Measurements from ENCODE around the gene KCNC1. TPM values are rescaled to one million over a fixed set of nuclear protein-coding genes. Genes with fewer than 3 reads are reported as not detected.

The KCNC1 gene
- total RNA-seq, 2 donors from 2014 or later = not detected

DNA sequence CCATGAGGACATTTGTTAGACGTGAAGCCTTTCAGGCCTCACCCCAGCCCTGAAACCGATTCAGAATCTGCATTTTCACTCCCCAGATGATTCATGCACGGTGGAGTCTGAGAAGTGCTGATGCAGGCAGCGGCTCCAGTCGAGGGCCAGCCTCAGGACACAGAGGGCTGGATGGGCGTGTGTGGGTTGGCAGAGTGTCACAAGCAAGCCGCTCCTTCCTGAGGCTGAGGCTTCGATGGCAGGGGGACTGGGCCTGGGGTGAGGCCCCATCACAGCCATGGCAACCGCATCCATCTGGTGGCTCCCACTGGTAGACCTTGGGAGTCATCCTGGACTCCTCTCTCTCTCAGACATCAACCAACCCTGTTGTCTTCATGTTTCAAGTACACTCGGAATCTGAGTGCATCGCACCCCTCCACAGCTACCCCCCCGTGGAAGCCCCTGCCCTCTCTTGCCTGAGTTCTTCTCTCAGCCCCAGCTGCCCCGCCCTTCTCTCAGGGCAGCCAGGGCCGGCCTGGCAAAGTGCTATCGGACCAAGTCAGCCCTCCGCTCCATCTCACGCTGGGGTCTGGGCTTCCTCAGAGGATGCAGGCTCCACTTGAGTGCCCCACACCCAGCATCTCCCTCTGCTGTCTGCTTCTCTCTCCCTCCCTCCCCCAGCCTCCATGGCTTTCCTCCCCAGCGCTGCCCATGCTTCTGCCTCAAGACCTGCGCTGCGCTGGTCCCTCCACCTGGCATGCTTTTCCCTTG lies 10.6 kb downstream of the KCNC1 start:
- TF ChIP-seq CTCF (IDR thresholded peaks at IDR 0.05) = no peak
- no peak overlapping the region for H3K4me3 ChIP-seq
- no peaks in the 10 kb centered on the region for H3K4me1 ChIP-seq
- H3K36me3 ChIP-seq = no peaks in the 10 kb centered on the region
- H3K27me3 ChIP-seq = no peaks in the 10 kb centered on the region
- DNase-seq (ENCODE audit: low spot score) = no peak
- H3K9me3 ChIP-seq = no peaks in the 10 kb centered on the region
- H3K27ac ChIP-seq = no peak overlapping the region

GRCh38 chr11:17746096-17746495 lies 11.5 kb downstream of the KCNC1 start:
- H3K4me3 ChIP-seq = no peak overlapping the region
- H3K27ac ChIP-seq = no peak overlapping the region
- H3K9me3 ChIP-seq = no peaks in the 10 kb centered on the region
- H3K4me1 ChIP-seq = no peaks in the 10 kb centered on the region
- no peaks in the 10 kb centered on the region for H3K27me3 ChIP-seq
- TF ChIP-seq CTCF (IDR thresholded peaks at IDR 0.05) = no peak
- H3K36me3 ChIP-seq = no peaks in the 10 kb centered on the region
- no peak for DNase-seq (ENCODE audit: low spot score)

DNA sequence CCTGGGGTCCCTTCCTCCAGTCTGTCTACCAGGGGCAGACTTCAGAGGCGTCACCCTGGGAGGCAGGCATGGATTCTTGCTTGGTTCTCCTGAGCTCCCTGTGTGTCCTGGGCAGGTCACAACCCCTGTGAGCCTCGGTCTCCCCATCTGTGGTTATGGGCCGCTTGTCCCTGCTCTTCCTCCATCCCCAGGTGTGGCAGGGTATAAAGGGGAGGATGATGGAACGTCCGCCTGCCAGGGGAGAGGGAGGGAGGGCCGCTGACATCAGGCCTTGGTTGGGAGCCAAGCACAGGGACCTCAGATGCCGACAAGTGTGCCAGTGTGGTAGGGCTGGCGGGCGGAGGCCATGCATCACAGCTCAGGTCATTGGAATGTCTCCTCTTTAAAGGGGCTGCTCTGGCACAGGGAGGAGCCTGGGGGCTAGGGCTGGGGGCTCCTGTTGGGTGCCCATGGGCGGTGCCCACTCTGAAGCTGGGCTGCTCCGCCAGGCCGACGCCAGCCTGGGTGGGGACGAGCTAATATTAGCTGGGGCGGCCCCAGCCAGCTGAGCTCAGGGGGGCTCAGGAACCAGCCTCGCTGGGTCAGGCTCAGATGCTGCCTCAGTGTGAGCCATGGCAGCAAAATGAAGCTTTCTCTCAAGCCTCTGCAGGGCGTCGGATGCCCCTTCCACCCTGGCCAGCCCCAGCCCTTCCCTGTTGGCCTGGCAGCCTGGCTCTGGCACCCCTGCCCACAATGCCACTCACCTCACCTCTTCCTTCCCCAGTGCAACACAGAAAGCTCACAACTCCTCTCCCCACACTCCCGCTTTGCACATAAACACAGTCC lies 12.8 kb downstream of the KCNC1 start:
- no peak for DNase-seq (ENCODE audit: low spot score)
- Histone ChIP-seq H3K27ac (no peak overlapping the region), H3K4me1 (no peaks in the 10 kb centered on the region), H3K4me3 (no peak overlapping the region), H3K36me3 (no peaks in the 10 kb centered on the region), H3K27me3 (no peaks in the 10 kb centered on the region), H3K9me3 (no peaks in the 10 kb centered on the region)
- TF ChIP-seq CTCF (IDR thresholded peaks at IDR 0.05) = no peak

GRCh38 chr11:17748044-17748443 lies 13.5 kb downstream of the KCNC1 start:
- H3K27me3 ChIP-seq = no peaks in the 10 kb centered on the region
- no peak for TF ChIP-seq CTCF (IDR thresholded peaks at IDR 0.05)
- no peak overlapping the region for H3K27ac ChIP-seq
- no peaks in the 10 kb centered on the region for H3K36me3 ChIP-seq
- no peaks in the 10 kb centered on the region for H3K4me1 ChIP-seq
- DNase-seq (ENCODE audit: low spot score) = no peak
- H3K9me3 ChIP-seq = no peaks in the 10 kb centered on the region
- H3K4me3 ChIP-seq = no peak overlapping the region

- Histone ChIP-seq H3K9me3 (no peaks in the 10 kb centered on the region), H3K4me3 (no peak overlapping the region), H3K27ac (no peak overlapping the region), H3K27me3 (no peaks in the 10 kb centered on the region), H3K36me3 (no peaks in the 10 kb centered on the region), H3K4me1 (no peaks in the 10 kb centered on the region)
- TF ChIP-seq CTCF (IDR thresholded peaks at IDR 0.05) = no peak
- DNase-seq (ENCODE audit: low spot score) = no peak
Measured at GRCh38 chr11:17748761-17749721, 14.5 kb downstream of the KCNC1 start.
